NT2/D1 (cell line): ENCODE data around the gene ZBTB8B.
"Not testable (repeated sequence)": the region's sequence is repeated elsewhere in the genome, so short reads cannot be mapped to it uniquely, and the experiment has no call there.

ENCODE experiments used
- YY1 ChIP-seq: IDR thresholded peaks from 2 replicates; pipeline ENCODE4 v1.6.1; 2011; ENCODE audit not compliant: insufficient read length, insufficient read depth
- ZNF274 ChIP-seq: IDR thresholded peaks from 2 replicates; pipeline ENCODE4 v1.6.1; 2011; ENCODE audit warnings: mild to moderate bottlenecking, low read depth, low read length

DNA sequence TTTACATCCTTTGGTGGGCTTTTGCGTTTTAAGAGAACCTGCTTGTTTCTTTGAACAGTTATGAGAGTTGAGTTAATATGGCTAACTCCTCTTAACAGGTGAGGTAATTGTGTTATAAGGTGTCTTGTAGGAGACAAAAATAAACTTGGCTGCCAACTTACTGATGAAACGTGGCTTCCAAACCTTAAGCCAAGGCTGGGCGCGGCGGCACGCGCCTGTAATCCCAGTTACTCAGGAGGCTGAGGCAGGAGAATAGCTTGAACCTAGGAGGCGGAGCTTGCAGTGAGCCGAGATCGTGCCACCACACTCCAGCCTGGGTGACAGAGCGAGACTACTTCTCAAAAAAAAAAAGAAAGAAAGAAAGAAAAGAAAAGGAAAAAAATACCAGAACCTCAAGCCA lies 8.1 kb downstream of the ZBTB8B start:
- not testable (repeated sequence) for TF ChIP-seq YY1, ZNF274
